Stomach smooth muscle (tissue), 2 donors: ENCODE measurements around the gene OR9Q2.

ENCODE experiments used
- H3K27ac ChIP-seq: one replicate; pipeline ENCODE4 v1.7.0; 2013; ENCODE audit warnings: mild to moderate bottlenecking, low read length, inconsistent platforms
- H3K27me3 ChIP-seq, 2 donors: one replicate each; pipeline ENCODE4 v1.7.0; 2013; ENCODE audit warnings: low read length in 2 of 2; ENCODE audit not compliant: insufficient read depth in 2 of 2, control insufficient read depth in 1 of 2
- H3K36me3 ChIP-seq, 2 donors: one replicate each; pipeline ENCODE4 v1.7.0; 2013; ENCODE audit warnings: low read length in 2 of 2; ENCODE audit not compliant: control insufficient read depth in 2 of 2, insufficient read depth in 2 of 2
- H3K4me1 ChIP-seq: one replicate; pipeline ENCODE4 v1.7.0; 2013; ENCODE audit warnings: low read length; ENCODE audit not compliant: control insufficient read depth, insufficient read depth
- H3K4me3 ChIP-seq, 2 donors: one replicate each; pipeline ENCODE4 v1.7.0; 2013; ENCODE audit warnings: low read length in 2 of 2
- H3K9ac ChIP-seq, 2 donors: one replicate each; pipeline ENCODE4 v1.7.0; 2013; ENCODE audit warnings: low read length in 2 of 2, mild to moderate bottlenecking in 1 of 2
- H3K9me3 ChIP-seq, 2 donors: one replicate each; pipeline ENCODE4 v1.7.0; 2013; ENCODE audit warnings: low read length in 2 of 2; ENCODE audit not compliant: control insufficient read depth in 2 of 2
- donor health status: healthy.
- donor health status: Pancreatic carcinoma.

OR9Q2 gene

GRCh38 chr11:58188770-58189169 is at the start of gene OR9Q2:
Gene OR9Q2 (plus strand): TSS chr11:58189070. CDS start chr11:58190491, 1,421 bp downstream.
- no peak within 1 kb of the TSS for H3K27ac ChIP-seq
- H3K4me1 ChIP-seq, result no peaks in the 10 kb centered on the region
- peaks cover 0 to 2% of the 10 kb centered on the region in 2 donors for H3K9me3 ChIP-seq
- H3K36me3 ChIP-seq, result no peaks in the 10 kb centered on the region
- H3K27me3 ChIP-seq, result no peaks in the 10 kb centered on the region
- no peak within 1 kb of the TSS for H3K4me3 ChIP-seq
- H3K9ac ChIP-seq, result no peak within 1 kb of the TSS

- H3K9me3 ChIP-seq, result no peaks in the 10 kb centered on the region
- H3K4me3 ChIP-seq, result no peak overlapping the region
- no peaks in the 10 kb centered on the region for H3K27me3 ChIP-seq
- H3K9ac ChIP-seq, result no peak overlapping the region
- no peaks in the 10 kb centered on the region for H3K4me1 ChIP-seq
- no peak overlapping the region for H3K27ac ChIP-seq
- H3K36me3 ChIP-seq, result no peaks in the 10 kb centered on the region
Measured at GRCh38 chr11:58142761-58143160, 46.1 kb upstream of the OR9Q2 start.

- H3K4me1 ChIP-seq, result no peaks in the 10 kb centered on the region
- H3K4me3 ChIP-seq, result no peak overlapping the region
- H3K27ac ChIP-seq, result no peak overlapping the region
- no peaks in the 10 kb centered on the region for H3K9me3 ChIP-seq
- no peak overlapping the region for H3K9ac ChIP-seq
- H3K27me3 ChIP-seq, result no peaks in the 10 kb centered on the region
- no peaks in the 10 kb centered on the region for H3K36me3 ChIP-seq
Measured at GRCh38 chr11:58152781-58153180, 36.1 kb upstream of the OR9Q2 start.

GRCh38 chr11:58164389-58164788 is 24.5 kb upstream of the OR9Q2 start:
- Histone ChIP-seq H3K4me1 (no peaks in the 10 kb centered on the region), H3K27ac (no peak overlapping the region), H3K4me3 (no peak overlapping the region), H3K9me3 (no peaks in the 10 kb centered on the region), H3K9ac (no peak overlapping the region), H3K36me3 (no peaks in the 10 kb centered on the region), H3K27me3 (no peaks in the 10 kb centered on the region)

- H3K27me3 ChIP-seq, result no peaks in the 10 kb centered on the region
- H3K36me3 ChIP-seq, result no peaks in the 10 kb centered on the region
- no peak overlapping the region for H3K27ac ChIP-seq
- no peak overlapping the region for H3K4me3 ChIP-seq
- H3K9me3 ChIP-seq, result no peaks in the 10 kb centered on the region
- no peaks in the 10 kb centered on the region for H3K4me1 ChIP-seq
- H3K9ac ChIP-seq, result no peak overlapping the region
Measured at GRCh38 chr11:58164990-58165389, 23.9 kb upstream of the OR9Q2 start.

GRCh38 chr11:58165504-58166106 is 23.3 kb upstream of the OR9Q2 start:
- Histone ChIP-seq H3K9ac (no peak overlapping the region), H3K4me3 (no peak overlapping the region), H3K4me1 (no peaks in the 10 kb centered on the region), H3K36me3 (no peaks in the 10 kb centered on the region), H3K27me3 (no peaks in the 10 kb centered on the region), H3K9me3 (no peaks in the 10 kb centered on the region), H3K27ac (no peak overlapping the region)

GRCh38 chr11:58177409-58178054 is 11.3 kb upstream of the OR9Q2 start:
- no peak overlapping the region for H3K27ac ChIP-seq
- H3K36me3 ChIP-seq, result no peaks in the 10 kb centered on the region
- H3K27me3 ChIP-seq, result peaks cover 0 to 2% of the 10 kb centered on the region in 2 donors
- no peaks in the 10 kb centered on the region for H3K4me1 ChIP-seq
- H3K4me3 ChIP-seq, result no peak overlapping the region
- H3K9me3 ChIP-seq, result peaks cover 0 to 4% of the 10 kb centered on the region in 2 donors
- H3K9ac ChIP-seq, result no peak overlapping the region

GRCh38 chr11:58178444-58178843 is 10.4 kb upstream of the OR9Q2 start:
- Histone ChIP-seq H3K4me1 (no peaks in the 10 kb centered on the region), H3K27ac (no peak overlapping the region), H3K36me3 (no peaks in the 10 kb centered on the region), H3K27me3 (peaks cover 0 to 2% of the 10 kb centered on the region in 2 donors), H3K4me3 (no peak overlapping the region), H3K9me3 (peaks cover 0 to 4% of the 10 kb centered on the region in 2 donors), H3K9ac (no peak overlapping the region)

GRCh38 chr11:58179648-58180047 is 9.2 kb upstream of the OR9Q2 start:
- Histone ChIP-seq H3K27me3 (no peaks in the 10 kb centered on the region), H3K9me3 (no peaks in the 10 kb centered on the region), H3K27ac (no peak overlapping the region), H3K9ac (no peak overlapping the region), H3K4me1 (no peaks in the 10 kb centered on the region), H3K4me3 (no peak overlapping the region), H3K36me3 (no peaks in the 10 kb centered on the region)

GRCh38 chr11:58186938-58187337 is 1.9 kb upstream of the OR9Q2 start:
- Histone ChIP-seq H3K27me3 (no peaks in the 10 kb centered on the region), H3K4me1 (no peaks in the 10 kb centered on the region), H3K9me3 (no peaks in the 10 kb centered on the region), H3K36me3 (no peaks in the 10 kb centered on the region), H3K27ac (no peak overlapping the region), H3K9ac (no peak overlapping the region), H3K4me3 (no peak overlapping the region)

- no peaks in the 10 kb centered on the region for H3K36me3 ChIP-seq
- no peak overlapping the region for H3K4me3 ChIP-seq
- no peak overlapping the region for H3K27ac ChIP-seq
- H3K27me3 ChIP-seq, result no peaks in the 10 kb centered on the region
- peaks cover 0 to 2% of the 10 kb centered on the region in 2 donors for H3K9me3 ChIP-seq
- H3K4me1 ChIP-seq, result no peaks in the 10 kb centered on the region
- no peak overlapping the region for H3K9ac ChIP-seq
Measured at GRCh38 chr11:58192229-58192628, 3.4 kb downstream of the OR9Q2 start.
